Pancreas (tissue), 10 donors: ENCODE data around the gene PLPPR3. TPM values are rescaled to one million over a fixed set of nuclear protein-coding genes. Genes with fewer than 3 reads are reported as not detected.

Source experiments
- ATAC-seq, 4 donors: fragments of 200-7000 bp; cut with Tn5 transposase; one replicate each; pipeline versions ENCODE4 v1.8.0 to v1.9.1; 2020; ENCODE audit warnings: mild to moderate bottlenecking in 4 of 4, moderate library complexity in 4 of 4
- DNase-seq, 6 donors: peaks; one replicate each; pipeline ENCODE4 v3.0.0-alpha.2; 2020
- FAIRE-seq: peaks from 2 replicates; lab custom pipeline; 2012; peaks lifted over from hg19 to GRCh38; lab: Jason Lieb, UNC
- H3K27ac ChIP-seq, 4 donors: fragments of 200-600 bp; sonication (generic); 1 replicate in 3 of 4; 2 replicates in 1 of 4; pipeline versions ENCODE4 v1.5.0 to v1.8.0; 2020
- H3K27me3 ChIP-seq, 4 donors: fragments of 200-600 bp; one replicate each; pipeline ENCODE4 v1.8.0; 2021
- H3K36me3 ChIP-seq, 3 donors: fragments of 200-600 bp; sonication (generic) in 1 of 3; one replicate each; pipeline versions ENCODE4 v1.5.0 to v1.8.0; 2020 to 2021
- H3K4me1 ChIP-seq, 3 donors: fragments of 200-600 bp; one replicate each; pipeline ENCODE4 v1.8.0; 2021
- H3K4me3 ChIP-seq, 4 donors: fragments of 200-600 bp; sonication (generic) in 2 of 4; one replicate each; pipeline versions ENCODE4 v1.5.0 to v1.8.0; 2020 to 2021
- H3K9me3 ChIP-seq, 4 donors: fragments of 200-600 bp; one replicate each; pipeline ENCODE4 v1.8.0; 2021
- WGBS, 2 donors: extraction: QIAGEN DNeasy Blood & Tissue Kit; methylation state at CpG; one replicate each; pipeline ENCODE4 v1.1.7; 2013; 5-methylcytosine and 5-hydroxymethylcytosine counted together
- intact Hi-C, 3 donors: fragments of 100-400 bp; cut with DNase I; formaldehyde crosslinking; loops; one replicate each; pipeline versions ENCODE4 v1.11.1 to v1.14.2; 2022
- polyA plus RNA-seq, 2 donors: library from polyadenylated mRNA; stranded (reverse); fragments of 200-250 nt; gene quantifications; one replicate each; pipeline ENCODE4 v1.2.3, GENCODE V29; 2013
- total RNA-seq, 6 donors: library from RNA; stranded (reverse); fragmentation: NEBNext Ultra II Directional in 4 of 6; extraction: Animal tissue kit (Norgen Biotek cat#: 25700) in 4 of 6; gene quantifications; one replicate each; pipeline versions ENCODE4 v1.2.1 to v1.2.4, GENCODE V29; 2021 to 2023
- TF ChIP-seq, protein P1 (sequence below), 4 donors: fragments of 200-600 bp; sonication (generic) in 3 of 4; IDR thresholded peaks; one replicate each; pipeline versions ENCODE4 v1.5.0 to v1.8.0; 2021; ENCODE audit warnings: antibody characterized with exemption in 4 of 4
- donor health status: healthy with polysubstance abuse.
- donor health status: DM: no; HTN: no; CAD: no; lungs with moderate emphysema.
- donor health status: DM: no; HTN: no; CAD: no.
- donor health status: control.
- donor health status: control.
- donor health status: Bipolar disorder and iron deficiency.
- donor health status: DM: yes; HTN: yes; CAD: no.
- donor health status: DM: no; HTN: no; CAD: no.
- donor health status: DM: no; HTN: no; CAD: no.
- donor health status: DM: yes; HTN: yes; CAD: no.

The PLPPR3 gene
- total and polyA plus RNA-seq, 8 donors: 0.05 to 0.38 TPM; not detected in 6

DNA sequence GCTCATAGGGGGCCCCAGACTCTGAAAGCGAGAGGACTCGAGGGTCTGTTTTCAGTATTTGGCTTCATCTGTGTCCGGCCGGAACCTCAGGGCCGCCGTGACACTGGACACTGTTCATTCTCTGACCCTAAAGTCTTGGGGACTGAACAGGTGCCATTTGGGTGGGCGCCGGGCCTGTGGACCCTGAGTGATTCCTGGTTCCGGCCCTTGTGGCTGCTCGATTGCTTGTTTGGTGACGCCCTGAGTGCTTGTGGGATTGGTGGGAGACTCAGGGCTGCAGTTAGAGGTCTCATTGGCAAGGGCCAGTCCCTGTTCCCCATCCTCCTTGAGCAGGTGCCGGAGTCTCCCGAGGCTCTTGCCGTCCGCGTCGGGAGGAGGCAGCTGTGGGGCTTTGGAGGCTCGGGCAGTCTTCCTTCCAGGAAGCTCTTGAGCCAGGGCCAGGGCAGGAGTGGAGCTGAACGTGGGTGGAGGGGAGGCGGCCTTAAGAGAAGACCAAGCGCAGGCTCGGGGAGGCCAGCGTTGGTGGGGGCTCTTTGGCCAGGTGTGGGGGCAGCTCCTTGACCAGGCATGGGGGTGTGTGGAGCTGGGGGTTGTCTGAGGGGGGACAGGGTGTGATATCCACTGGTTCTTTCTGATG is 19.8 kb downstream of the PLPPR3 start:
- no peak for FAIRE-seq
- H3K4me3 ChIP-seq: peak overlapping the region in 2 of 4 donors; percentile 74 to 87

DNA sequence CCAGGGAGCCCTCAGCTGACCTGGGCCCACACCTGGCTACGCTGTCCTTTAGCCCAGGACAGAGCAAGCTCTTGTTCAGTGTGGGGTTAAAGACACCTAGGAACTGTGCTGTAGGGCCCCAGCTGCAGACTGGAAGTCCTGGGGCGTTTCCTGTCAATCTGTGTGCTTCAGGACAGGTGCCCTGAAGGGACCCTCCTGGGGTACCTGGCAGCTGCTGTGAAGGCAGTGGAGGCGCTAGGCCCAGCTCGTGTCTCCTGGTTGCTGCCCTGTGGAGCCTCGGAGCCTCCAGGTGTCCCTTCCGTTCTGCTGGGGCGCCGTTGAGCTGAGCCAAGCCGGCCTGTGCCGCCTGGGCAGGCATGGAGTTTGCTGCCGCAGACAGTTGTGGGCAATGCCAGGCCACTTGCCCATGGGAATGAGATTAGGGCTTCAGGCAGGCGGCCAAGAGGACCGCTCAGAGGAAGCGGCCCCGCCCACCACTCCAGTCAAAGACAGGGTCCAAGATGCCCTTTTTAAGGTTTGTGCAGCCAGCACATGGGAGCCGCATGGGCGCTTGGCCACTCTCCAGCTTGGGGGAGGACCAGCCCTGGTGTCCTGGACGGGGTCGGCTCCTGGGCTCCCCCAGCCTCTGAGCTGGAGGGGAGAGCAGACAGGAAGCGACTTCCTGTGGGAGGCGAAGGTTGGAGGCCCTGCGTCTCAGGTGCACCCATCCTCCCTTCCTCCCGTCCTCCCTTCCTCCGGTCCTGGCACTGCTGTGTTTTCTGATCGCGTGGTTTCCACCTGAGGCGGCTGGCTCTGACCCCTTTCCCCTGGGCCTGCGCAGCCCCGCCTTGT is 20.5 kb downstream of the PLPPR3 start:
- intact Hi-C loops: no loop called here
- no peaks in the 10 kb centered on the region for H3K9me3 ChIP-seq
- no peaks in the 10 kb centered on the region for H3K27me3 ChIP-seq
- H3K36me3 ChIP-seq: peaks cover 7 to 26% (median 25%) of the 10 kb centered on the region in 3 donors
- no peak for FAIRE-seq
- peak overlapping the region in 3 of 4 donors; percentile 3 to 87 (median 74) for H3K4me3 ChIP-seq
- H3K4me1 ChIP-seq: peaks cover 30 to 34% (median 30%) of the 10 kb centered on the region in 3 donors
- TF ChIP-seq, protein P1, sequence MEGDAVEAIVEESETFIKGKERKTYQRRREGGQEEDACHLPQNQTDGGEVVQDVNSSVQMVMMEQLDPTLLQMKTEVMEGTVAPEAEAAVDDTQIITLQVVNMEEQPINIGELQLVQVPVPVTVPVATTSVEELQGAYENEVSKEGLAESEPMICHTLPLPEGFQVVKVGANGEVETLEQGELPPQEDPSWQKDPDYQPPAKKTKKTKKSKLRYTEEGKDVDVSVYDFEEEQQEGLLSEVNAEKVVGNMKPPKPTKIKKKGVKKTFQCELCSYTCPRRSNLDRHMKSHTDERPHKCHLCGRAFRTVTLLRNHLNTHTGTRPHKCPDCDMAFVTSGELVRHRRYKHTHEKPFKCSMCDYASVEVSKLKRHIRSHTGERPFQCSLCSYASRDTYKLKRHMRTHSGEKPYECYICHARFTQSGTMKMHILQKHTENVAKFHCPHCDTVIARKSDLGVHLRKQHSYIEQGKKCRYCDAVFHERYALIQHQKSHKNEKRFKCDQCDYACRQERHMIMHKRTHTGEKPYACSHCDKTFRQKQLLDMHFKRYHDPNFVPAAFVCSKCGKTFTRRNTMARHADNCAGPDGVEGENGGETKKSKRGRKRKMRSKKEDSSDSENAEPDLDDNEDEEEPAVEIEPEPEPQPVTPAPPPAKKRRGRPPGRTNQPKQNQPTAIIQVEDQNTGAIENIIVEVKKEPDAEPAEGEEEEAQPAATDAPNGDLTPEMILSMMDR (IDR thresholded peaks at IDR 0.05): no peak
- DNase-seq: peak; percentile 66 to 92 (median 77)
- ATAC-seq: peak in 3 of 4 donors; percentile 4 to 10 (median 5)
- H3K27ac ChIP-seq: peak overlapping the region; percentile 20 to 97 (median 82)
- WGBS, 2 donors: 23 to 28% methylated on average over 29 of the region's 29 CpGs

More for the DNA sequence above, 19.8 kb downstream of the PLPPR3 start:
- H3K9me3 ChIP-seq: no peaks in the 10 kb centered on the region
- 34 to 40% methylated on average over 23 of the region's 23 CpGs for WGBS, 2 donors
- H3K4me1 ChIP-seq: peaks cover 30 to 34% (median 30%) of the 10 kb centered on the region in 3 donors
- peaks cover 9 to 34% (median 32%) of the 10 kb centered on the region in 3 donors for H3K36me3 ChIP-seq
- TF ChIP-seq, protein P1 (IDR thresholded peaks at IDR 0.05): no peak
- peak overlapping the region in 3 of 4 donors; percentile 68 to 97 (median 96) for H3K27ac ChIP-seq
- ATAC-seq: peak in 1 of 4 donors; percentile 8
- H3K27me3 ChIP-seq: no peaks in the 10 kb centered on the region
- intact Hi-C loops: no loop called here
- peak in 2 of 6 donors; percentile 57 to 70 for DNase-seq

DNA sequence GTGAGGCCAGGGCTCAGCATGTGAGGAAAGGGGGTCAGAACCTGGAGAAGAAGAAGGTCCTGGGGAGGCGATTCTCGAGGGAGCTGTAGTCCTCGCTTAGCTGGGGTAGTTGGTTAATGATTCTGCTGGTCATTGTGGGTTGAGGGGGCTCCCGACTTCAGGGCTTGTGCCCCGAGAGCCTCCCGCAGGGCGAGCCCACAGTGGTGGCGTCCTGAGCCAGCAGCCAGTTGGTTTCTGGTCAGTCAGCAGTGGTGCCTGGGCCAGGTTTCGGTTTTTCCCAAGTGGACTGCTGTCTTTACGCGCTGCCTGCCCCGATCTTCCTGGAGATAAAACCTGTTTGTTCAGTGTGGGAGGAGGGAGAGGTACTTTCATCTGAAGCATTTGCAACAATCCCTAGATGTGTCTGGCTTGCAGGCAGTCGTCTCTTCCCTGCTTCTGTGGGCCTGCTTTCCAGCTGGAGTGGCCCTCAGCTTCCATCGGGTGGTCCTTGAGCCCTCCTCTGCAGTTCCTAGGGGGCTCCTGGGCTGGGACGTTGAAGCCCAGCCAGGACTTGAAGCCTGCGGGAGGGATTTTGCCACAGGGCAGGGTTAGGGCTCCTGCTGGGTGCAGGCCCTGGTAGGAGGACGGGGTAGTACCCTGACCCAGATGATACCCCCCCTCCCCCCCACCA is 21.3 kb downstream of the PLPPR3 start:
- Histone ChIP-seq H3K36me3 (peaks cover 0 to 19% (median 17%) of the 10 kb centered on the region in 3 donors), H3K27me3 (no peaks in the 10 kb centered on the region), H3K9me3 (no peaks in the 10 kb centered on the region), H3K4me3 (peak overlapping the region in 3 of 4 donors; percentile 3 to 87 (median 74)), H3K27ac (peak overlapping the region; percentile 20 to 97 (median 82)), H3K4me1 (peaks cover 30 to 38% (median 30%) of the 10 kb centered on the region in 3 donors)
- WGBS, 2 donors: 8 to 9% methylated on average over 17 of the region's 17 CpGs
- ATAC-seq (peak in 3 of 4 donors; percentile 1 to 17 (median 11)), FAIRE-seq (no peak), DNase-seq (peak; percentile 56 to 82 (median 68))
- TF ChIP-seq, protein P1 (IDR thresholded peaks at IDR 0.05): no peak
- intact Hi-C loops: no loop called here

DNA sequence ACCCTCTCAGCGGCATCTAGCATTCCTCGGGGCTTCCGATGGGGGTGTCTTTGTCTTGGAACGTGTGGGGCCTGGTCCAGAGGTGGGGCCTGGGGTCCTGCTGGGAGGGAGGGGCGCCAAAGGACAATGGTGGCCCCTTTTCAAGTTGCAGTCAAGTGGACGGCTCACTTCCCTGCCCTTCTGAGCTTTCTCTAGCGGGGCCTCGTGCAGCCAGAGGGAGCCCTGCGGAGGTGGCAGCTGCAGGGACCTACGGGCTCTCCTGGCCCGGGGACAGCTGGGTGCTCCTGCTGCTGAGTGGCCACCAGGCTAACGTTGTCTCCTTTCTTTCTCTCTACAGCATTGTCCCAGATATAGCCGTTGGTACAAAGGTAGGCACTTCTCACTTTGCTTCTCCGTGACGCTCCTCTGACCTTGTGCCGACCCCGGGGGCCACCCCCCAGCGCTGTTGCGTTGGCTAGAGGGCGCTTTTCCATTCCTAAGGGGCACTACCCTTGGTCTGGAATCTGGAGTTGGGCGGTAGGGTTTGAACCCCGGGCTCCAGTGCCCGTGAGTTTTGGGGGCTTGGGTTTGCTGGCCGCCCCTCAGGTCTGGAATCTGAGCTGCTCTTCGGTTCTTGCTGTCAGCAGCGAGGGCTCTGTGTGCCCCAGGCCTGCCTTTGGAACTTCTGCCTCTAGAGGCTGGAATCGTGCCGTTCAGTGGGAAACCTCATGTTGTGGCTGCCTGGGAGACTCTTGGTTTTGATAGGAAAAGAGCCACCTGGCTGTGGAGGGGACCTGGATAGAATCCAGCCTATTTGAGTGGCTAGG is 22.5 kb downstream of the PLPPR3 start:
- TF ChIP-seq, protein P1 (IDR thresholded peaks at IDR 0.05): no peak
- ATAC-seq (peak in 1 of 4 donors; percentile 4), DNase-seq (peak in 4 of 6 donors; percentile 56 to 77 (median 64)), FAIRE-seq (no peak)
- 2 to 3% methylated on average over 28 of the region's 28 CpGs for WGBS, 2 donors
- intact Hi-C loops: no loop called here
- peaks cover 0 to 8% (median 5%) of the 10 kb centered on the region in 3 donors for H3K36me3 ChIP-seq
- H3K4me3 ChIP-seq: peak overlapping the region; percentile 74 to 95 (median 84)
- no peaks in the 10 kb centered on the region for H3K27me3 ChIP-seq
- H3K9me3 ChIP-seq: no peaks in the 10 kb centered on the region
- peaks cover 30 to 38% (median 30%) of the 10 kb centered on the region in 3 donors for H3K4me1 ChIP-seq
- H3K27ac ChIP-seq: peak overlapping the region in 3 of 4 donors; percentile 68 to 97 (median 96)
